ENCODE measurements around the gene KNSTRN.

KNSTRN gene, protein sequence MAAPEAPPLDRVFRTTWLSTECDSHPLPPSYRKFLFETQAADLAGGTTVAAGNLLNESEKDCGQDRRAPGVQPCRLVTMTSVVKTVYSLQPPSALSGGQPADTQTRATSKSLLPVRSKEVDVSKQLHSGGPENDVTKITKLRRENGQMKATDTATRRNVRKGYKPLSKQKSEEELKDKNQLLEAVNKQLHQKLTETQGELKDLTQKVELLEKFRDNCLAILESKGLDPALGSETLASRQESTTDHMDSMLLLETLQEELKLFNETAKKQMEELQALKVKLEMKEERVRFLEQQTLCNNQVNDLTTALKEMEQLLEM

DNA sequence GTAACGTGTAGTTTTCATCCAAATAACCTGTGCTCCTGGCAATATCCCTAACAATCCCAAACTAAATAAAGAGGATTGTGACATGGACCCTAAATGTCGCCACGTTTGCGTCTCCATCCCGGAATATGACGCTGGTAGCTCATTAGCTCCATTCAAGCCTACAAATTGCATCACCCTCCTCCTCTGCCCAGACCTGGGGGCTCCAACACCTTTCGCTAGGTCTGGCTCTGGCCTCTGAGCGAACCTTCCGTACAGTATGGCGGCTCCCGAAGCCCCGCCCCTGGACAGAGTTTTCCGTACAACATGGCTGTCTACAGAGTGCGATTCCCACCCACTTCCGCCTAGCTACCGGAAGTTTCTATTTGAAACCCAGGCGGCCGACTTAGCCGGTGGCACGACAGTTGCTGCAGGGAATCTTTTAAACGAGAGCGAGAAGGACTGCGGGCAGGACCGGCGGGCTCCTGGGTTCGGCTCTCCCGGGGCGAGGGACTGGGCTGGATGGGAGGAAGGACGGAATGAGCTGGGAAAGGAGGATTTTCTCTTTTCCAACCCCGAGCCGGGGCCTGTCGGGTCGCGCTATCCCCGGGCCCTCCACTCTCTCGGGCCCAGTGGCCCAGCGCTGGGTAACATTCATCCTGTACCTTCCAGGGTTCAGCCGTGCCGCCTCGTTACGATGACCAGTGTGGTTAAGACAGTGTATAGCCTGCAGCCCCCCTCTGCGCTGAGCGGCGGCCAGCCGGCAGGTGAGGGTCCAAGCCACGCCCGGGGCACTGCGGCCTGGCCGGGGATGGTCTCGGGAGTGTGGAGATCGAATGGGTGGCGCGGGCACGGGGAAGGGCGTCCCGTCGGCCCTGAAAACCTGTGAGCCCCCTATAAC is at the start of gene KNSTRN:
KNSTRN (plus strand) TSS at position 142 of the 877 bp plus-strand sequence; CDS start at position 257, 115 bp downstream.
- peak; percentile 81 for DNase-seq (ENCODE audit: low read depth)

DNA sequence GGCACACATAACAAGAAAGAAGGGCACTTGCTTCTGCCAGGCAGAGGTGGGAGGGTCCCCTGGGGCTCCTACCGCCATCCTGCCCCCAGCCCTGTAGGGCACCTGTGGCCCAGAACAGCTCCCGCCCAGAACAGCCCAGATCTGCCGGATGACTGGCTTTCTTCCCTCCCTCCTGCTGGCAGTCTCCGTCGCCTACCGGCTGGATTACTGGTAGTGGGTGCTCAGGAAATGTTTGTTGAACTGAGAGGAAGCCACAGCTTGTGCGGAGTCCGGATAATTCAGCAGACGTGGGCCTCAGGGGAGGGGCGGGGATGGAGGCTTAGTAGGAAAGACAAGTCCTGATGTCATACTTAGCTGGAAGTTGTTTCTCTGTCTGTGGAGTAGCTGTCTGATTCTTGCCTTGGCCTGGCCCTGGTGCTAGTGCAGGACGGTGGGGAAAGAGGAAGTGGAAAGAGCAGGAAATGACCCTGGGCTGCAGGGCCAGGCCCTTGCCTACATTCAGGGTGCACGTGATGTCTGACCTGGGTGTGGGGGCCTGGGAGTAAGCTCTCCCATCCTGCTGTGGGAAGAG is 48.5 kb upstream of the KNSTRN start:
- DNase-seq (ENCODE audit: low read depth), result no peak

DNA sequence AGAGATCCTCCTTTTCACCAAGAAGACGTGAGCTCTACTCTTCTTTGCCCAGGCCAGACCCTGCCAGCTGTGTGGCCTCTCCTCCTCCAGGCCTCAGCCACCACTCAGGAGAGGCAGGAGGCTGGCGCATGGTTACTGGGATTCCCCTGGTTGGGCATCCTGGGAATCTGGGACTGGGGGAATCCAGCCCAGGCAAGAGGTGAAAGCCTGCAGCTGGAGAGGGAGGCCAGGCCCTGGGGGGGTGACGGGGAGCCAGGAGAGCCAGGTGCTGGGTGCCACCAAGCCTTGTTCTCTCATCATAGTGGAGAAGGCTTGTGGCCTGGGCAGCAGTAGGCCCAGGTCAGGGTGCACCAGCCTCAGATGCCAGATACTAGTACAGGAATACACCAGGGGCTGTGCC is 48.0 kb upstream of the KNSTRN start:
- no peak for DNase-seq (ENCODE audit: low read depth)

DNA sequence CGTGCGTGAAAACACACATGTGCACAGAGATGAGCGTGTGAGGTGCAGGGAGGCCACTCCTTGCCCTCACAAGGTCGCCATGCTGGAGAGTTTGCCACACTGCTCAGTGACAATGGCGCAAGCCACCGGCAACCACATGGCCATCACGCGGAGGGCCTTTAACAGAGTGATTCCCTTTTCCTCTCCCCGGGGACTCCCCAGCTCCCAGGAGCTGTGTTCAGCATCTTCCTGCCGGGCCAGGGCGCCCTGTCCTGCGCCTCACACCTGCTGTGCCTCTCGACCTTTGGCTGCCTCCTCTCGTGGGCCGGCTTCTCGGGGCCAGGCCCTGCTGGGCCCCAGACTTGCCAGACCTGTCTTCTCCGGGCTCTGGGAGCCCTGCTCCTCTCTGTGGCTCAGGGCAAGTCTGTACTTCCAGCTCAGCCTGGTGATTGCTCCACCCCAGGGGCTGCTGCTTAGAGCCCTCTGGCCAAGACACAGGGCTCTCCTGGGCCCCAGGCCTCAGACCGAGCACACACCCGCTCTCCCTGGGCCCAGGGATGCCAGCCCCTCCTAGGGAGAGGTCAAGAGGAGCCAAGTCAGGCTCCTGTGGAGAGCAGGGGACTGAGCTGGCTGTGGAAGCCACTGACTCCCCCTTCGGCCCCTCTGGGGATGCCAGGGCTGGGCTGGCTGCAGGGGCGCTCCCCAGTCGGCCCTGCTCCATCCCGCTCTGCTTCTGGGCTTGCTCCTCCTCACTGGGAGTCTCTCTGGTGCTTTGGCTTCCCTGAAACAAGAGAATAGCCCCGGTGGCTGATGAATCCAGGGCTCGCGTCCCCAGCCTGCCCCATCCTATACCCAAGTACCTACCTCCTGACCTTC is 47.4 kb upstream of the KNSTRN start:
- DNase-seq (ENCODE audit: low read depth), result no peak

DNA sequence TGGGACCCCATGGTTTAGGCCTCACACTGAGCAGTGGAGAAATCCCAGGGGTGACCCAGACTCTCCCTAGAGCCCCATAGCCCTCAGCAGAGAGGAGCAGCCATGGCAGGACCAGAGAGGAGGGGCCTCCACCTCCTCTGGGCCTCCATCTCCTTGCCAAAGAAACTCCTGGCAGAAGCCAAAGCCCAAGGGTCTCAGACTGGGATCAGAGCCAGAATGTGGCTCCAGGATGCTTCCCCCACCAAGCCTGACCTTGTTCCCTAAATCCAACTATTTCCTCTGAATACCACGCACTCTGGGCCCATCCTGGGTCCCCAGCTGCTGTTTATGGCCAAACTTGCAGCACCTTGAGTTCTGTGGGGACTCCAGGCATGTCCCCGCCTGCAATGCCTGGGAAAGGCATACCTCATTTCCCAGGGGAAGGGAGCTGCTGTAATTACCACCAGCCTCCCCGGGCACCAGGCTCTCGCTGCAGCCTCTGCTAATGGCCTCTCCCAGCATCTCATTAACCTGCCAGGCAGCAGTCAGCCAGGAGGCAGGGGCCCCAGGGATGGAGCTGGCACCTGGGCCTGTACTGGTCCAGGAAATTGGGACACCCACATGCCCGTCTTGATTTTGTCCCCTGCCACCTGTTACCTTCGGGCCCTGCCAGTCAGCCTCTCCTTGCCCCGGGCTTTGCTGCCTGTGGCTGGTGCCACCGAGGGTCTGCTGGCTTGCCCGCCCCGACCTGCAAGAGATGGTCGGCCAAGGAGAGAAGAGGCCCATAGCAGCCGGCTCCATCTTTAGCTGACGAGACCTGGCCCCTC is 46.4 kb upstream of the KNSTRN start:
- no peak for DNase-seq (ENCODE audit: low read depth)

DNA sequence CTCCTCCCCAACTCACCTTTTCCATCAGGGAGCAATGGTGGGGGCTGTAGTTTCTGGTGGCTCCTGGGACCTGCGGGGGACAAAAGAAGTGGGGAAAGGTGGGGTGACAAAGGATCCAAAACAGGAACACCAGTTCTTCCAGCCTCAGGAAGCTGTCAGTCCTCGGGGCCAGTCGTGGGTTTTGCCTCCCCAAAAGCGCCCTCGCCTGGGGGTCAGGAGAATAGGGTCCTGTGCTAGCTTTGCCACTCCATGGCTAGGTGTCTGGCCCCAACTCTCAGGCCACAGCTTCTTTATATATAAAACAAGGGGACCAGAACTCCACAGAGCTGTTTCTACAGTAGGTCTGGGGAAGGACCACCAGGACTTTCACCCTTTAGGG is 45.8 kb upstream of the KNSTRN start:
- DNase-seq (ENCODE audit: low read depth), result no peak

DNA sequence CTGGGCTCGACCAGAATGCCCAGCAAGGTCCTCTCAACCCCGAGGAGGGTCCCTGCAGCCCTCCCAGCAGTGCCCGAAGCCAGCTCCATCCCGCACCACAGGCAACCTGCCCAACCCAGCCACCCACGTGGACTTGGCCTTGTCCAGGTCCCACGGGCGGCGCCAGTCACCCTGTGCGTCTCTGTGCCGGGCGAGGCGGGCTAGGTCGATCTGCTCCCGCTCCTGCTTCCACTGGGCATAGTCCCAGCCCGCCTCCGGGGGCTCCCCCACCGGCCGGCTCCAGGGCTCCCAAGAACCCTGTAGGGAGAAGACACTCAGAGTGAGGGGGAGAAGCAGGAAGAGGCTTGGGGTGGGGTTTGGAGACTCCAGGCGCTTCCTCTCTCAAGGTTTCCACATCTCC is 44.9 kb upstream of the KNSTRN start:
- DNase-seq (ENCODE audit: low read depth), result no peak

DNA sequence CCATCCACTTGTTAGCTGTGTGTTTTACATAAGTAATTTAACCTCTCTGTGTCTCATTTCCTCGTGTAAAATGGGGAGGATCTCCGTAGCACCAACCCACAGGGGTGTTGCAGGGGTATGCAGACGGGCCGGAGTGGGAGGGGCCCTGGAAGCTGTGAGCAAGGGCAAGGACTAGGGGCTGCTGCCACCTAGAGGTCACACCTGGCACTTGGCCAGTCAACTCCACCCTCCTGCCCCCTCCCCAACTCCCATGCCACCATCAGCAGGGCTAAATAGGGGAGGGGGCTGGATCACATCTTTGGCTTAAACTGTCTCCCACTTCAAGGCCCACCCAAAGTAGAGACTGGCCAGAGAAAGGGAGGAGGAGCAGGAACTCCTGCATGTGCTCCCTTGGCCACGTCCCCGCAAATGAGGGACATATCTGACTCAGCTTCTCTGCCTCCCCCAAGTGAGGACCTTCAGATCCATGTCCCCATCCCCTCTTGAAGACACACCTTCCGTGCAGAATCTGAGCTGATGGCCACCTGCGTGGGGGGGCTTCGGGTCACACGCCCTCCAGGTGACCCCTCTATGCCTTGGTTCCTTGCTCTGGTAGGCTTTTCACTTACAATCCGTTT is 44.4 kb upstream of the KNSTRN start:
- no peak for DNase-seq (ENCODE audit: low read depth)

DNA sequence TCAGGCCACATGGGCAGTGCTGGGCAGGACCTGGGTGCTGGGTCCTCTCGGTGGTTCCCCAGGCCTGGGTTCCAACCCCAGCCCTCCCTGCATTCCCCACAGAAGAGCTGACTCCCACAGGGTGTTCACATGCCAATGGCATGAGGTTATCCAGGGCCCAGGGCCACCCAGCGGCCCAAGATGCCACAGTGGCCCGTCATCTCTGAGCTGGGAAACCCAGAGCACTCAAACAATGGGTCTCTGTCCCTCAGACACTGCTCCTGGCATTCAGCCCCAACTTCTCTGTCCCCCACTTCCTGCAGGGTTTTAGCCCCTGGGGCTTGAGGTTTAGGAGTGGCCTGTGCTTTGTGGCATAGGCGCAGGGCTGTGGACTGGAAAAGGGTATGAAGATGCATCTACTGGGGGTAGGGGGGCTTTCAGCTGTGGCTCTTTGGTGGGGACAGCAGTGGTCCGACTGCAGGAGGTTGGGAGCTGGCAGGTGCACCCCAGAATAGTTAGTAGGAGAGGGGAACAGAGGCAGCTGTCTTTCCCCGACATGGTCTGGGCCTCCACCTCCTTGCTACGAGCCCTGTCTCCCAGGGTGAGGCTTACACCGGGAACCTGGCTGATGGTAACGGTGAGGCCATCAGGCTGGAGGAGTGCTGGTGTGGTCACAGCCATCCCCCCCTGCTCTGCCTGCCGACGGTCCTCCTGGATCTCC is 43.5 kb upstream of the KNSTRN start:
- DNase-seq (ENCODE audit: low read depth), result peak; percentile 84

DNA sequence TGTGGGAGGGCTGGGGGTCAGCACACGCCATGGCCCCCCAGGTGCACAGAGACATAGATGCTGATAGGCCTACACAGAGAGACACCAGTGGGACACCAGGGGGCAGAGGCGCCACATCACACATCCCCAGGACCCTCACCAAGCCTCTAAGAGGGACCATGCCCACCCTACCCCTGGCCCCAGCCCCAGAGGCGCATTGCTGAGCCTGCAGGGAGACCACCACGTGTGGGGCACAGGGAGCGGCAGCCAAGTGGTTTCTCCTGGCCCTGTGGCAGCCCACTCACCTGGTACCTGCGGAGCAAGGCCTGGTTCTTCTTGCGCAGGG is 42.9 kb upstream of the KNSTRN start:
- DNase-seq (ENCODE audit: low read depth), result no peak

DNA sequence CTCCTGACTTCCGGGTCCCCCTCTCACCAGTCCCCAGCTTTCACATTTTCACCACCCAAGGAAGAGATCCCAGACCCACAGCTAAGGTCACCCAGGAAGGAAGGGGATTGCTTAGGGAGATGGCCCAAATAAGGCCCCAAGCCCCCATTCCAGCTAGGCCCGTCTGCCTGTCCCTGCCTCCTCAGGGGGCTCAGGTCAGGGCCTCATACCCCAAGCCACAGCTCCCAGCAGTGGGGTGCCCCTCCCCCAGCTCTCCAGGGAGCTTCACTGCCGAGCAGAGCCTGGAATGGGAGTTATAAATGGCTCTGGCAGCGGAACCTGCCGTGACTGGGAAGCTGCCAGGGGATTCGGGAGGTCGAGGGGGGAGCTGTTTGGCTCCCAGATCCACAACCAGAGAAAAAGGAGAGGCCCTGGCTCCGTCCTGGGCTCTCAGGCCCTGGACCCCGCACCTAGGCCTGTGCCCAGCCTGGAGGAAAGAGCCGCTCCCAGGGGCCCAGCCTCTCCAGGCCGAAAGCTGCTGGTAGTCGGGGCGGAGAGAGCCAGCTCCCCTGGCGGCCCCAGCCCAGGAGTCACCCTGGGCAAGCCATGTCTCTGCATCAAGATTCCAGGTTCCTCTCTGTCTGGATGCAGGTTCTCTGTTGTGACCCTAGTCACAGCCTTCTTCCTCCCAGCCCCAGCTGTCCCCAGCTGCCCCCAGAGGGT is 42.3 kb upstream of the KNSTRN start:
- DNase-seq (ENCODE audit: low read depth), result peak; percentile 82

DNA sequence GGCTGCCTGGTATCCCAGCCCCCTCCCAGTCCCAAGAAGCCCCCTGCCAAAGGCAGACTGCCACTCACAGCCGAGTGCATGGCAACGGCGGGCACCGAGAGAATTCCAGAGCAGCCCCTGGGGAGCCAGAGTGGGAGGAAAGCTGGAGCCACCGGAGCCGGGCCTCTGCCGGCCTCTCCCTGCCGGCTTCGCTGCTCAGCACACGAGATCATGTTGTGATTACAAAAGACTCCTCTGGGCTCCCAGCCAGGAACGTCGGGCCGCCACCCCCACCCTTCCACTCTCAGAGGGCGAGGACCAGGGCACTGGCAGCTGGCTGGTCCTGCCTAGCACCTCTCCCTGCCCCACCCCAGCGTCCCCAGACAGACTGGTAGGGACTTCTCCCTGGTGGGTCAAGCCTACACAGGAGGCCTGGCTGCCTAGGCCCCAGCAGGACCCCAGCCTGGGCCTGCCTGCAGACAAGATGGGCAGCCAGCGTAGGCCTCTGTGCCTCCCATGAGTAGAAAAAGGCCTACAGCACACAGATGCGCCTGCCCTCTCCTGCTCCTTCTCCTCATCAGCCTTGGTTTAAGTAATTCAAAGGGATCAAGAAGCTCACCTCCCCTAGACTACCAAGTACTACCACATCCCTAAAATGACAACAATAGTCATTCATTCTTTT is 41.7 kb upstream of the KNSTRN start, which contains the start of gene CCDC9B:
CCDC9B (minus strand) TSS at position 200 of the 661 bp plus-strand sequence; CDS start at position 80, 120 bp downstream.
- peak; percentile 83 for DNase-seq (ENCODE audit: low read depth)

DNA sequence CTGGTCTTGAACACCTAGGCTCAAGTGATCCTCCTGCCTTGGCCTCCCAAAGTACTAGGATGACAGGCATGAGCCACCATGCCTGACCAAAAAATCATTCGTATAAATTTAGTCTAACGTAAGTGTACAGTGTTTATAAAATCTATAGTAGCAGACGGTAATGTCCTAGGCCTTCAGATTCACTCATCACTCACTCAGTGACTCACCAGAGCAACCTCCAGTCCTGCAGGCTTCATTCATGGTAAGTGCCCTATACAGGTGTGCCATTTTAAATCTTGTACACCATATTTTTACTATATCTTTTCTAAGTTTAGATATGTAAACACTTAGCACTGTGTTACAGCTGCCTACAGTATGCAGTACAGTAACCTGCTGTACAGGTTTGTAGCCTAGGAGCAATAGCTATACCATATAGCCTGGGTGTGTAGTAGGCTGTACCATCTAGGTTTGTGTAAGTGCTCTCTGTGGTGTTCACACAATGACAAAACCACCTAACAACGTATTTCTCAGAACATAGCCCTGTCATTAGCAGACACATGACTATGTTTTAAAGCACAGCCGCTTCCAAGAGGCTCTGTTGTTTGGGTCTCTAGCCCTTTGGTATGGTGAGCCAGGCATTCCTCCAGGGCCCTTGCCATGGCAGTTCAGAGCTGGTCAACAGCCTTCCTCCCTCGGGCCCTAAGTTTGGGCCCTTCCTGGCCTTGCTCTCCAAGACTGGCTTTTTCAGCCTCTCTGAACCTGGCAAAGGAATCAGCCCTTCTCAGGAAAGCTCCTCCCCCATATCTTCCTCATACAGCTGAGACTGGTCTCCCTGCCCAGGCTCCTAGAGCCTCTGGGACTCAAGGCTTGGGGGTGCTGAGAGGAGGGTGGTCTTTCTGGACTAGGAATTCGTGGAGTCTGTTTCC is 39.9 kb upstream of the KNSTRN start:
- DNase-seq (ENCODE audit: low read depth), result no peak

DNA sequence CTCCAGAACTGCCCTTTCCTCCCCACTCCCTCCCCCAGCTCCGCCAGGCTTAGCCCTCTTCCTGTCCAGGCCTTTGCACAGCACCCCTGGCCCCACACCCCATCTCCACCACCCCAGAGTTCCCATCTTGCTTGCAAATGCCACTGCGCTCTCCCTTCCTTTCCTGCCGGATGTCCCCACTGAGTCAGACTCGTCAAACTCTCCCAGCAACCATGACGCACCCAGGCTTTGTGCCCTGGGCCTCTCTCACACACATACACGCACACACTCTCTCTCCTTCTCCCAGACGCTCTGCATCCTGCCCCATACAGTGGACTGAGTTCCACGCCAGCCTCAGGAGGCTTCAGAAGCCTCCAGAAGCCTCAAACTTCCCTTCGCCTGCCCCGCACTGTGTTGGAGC is 39.0 kb upstream of the KNSTRN start:
- DNase-seq (ENCODE audit: low read depth), result peak; percentile 86

DNA sequence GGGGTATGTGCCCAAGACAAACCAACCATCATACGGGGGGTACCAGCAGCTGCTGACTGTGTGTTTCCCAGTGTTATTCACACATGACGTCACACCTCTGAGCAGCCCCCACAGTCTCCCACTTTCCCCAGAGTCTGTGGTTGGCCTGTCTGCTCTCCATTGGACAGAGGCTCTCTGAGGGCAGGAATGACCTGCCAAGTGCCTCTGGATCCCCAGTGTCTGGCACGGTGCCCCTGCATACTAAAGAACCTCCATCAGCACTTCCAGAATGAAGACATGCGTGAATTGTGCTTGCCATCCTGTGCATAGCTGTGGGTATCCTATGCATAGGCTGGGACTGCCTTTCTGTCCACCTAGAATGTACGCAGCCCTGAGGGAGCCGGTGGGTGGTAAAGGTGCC is 38.3 kb upstream of the KNSTRN start:
- DNase-seq (ENCODE audit: low read depth), result no peak

DNA sequence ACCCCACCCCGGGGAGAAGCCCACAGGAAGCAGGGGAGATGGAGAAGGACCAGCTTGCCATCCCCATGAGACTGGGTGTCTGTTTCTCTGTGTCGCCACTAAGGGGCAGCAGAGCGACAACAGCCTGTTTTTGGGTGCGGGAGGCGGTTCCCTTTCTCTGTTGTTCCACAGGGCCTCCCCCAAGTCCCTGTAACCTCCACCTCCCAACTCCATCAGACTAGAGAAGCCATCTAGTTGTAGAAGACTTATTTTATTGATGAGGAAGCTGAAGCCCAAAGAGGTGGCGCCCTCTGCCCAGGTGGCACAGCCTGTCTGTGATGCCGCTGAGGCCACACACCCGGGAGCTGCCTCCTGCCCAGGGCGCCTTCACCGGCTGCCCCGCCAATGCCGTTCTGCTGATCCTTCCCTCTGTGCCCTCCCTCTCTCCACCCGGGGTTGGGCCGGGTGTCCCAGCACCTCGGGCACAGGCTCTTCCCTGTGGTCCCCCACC is 37.8 kb upstream of the KNSTRN start:
- no peak for DNase-seq (ENCODE audit: low read depth)

DNA sequence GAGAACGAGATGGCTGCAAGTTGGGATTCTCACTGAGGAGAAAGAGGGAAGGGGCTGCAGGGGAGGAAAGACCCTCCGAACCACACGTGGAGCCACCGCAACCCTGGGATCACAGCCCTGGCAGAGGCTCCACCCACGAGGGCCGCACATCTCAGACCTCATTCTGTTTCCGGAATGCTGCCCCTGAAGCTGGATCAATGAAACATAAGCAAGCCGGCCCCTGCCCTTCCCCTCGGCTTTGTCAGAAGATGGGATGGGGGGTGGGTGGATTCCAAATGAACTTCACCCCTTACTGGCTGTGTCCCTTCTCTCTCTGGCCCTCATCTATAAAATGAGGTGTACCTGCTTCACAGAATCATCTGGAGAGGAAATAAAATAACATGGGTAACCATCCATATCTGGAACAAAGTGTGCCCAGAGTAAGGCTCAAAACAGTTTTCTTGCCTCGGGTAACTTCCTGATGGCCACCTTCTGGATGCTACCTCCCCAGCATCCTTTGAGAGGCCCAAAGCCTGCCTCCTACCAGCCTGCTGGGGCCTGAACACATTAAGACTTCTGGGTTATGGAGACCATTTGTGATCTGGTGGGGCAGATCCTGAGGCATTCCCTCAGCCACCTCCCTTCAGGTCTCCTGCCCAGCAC is 37.2 kb upstream of the KNSTRN start:
- no peak for DNase-seq (ENCODE audit: low read depth)
